CD4-positive, CD25-positive, alpha-beta regulatory T cell (primary cell): ENCODE measurements around the gene GABRE. TPM values are rescaled to one million over a fixed set of nuclear protein-coding genes. Genes with fewer than 3 reads are reported as not detected.
A peak's percentile ranks its signal among the peaks of the same experiment; 100 is the strongest.

ENCODE experiments used
- ATAC-seq, 2 donors: fragments of 150-1000 bp; cut with Tn5 transposase; one replicate each; pipeline ENCODE4 v1.10.0; 2021; ENCODE audit warnings: low read depth in 2 of 2, moderate number of reproducible peaks in 2 of 2, moderate library complexity in 1 of 2
- DNase-seq, 3 donors: peaks; one replicate each; pipeline versions ENCODE4 v3.0.0 to v3.0.0-alpha.2; 2012 to 2022; ENCODE audit warnings: mixed read lengths in 1 of 3
- H3K27ac ChIP-seq: one replicate; pipeline ENCODE4 v1.7.0; 2013; ENCODE audit warnings: mild to moderate bottlenecking, low read length; ENCODE audit not compliant: insufficient read depth, poor library complexity, severe bottlenecking
- H3K27me3 ChIP-seq: one replicate; pipeline ENCODE4 v1.7.0; 2013; ENCODE audit warnings: low read length; ENCODE audit not compliant: control insufficient read depth, insufficient read depth
- H3K36me3 ChIP-seq: one replicate; pipeline ENCODE4 v1.7.0; 2013; ENCODE audit warnings: mild to moderate bottlenecking, low read length, moderate library complexity; ENCODE audit not compliant: control insufficient read depth, insufficient read depth
- H3K4me1 ChIP-seq: 2 replicates; pipeline ENCODE4 v1.7.0; 2013; ENCODE audit warnings: mild to moderate bottlenecking, low read length; ENCODE audit not compliant: insufficient read depth, control insufficient read depth, poor library complexity, severe bottlenecking
- H3K4me3 ChIP-seq: one replicate; pipeline ENCODE4 v1.7.0; 2013; ENCODE audit warnings: low read depth, mild to moderate bottlenecking, low read length, moderate library complexity
- H3K9me3 ChIP-seq, 2 experiments: 1 replicate in 1 of 2; 2 replicates in 1 of 2; pipeline ENCODE4 v1.7.0; 2013; ENCODE audit warnings: low read length in 2 of 2, mild to moderate bottlenecking in 1 of 2, moderate library complexity in 1 of 2; ENCODE audit not compliant: control insufficient read depth in 2 of 2
- H3K27ac Mint-ChIP-seq, 3 donors: one replicate each; pipeline ENCODE4 v1.8.0; 2020 to 2022; ENCODE audit warnings: mild to moderate bottlenecking in 3 of 3, mixed read lengths in 3 of 3, moderate library complexity in 2 of 3
- H3K27me3 Mint-ChIP-seq: one replicate; pipeline ENCODE4 v1.8.0; 2022; ENCODE audit warnings: mild to moderate bottlenecking, mixed read lengths
- H3K36me3 Mint-ChIP-seq: one replicate; pipeline ENCODE4 v1.8.0; 2020; ENCODE audit warnings: mixed read lengths
- H3K4me1 Mint-ChIP-seq, 4 donors: one replicate each; pipeline ENCODE4 v1.8.0; 2020 to 2022; ENCODE audit warnings: mixed read lengths in 4 of 4, mild to moderate bottlenecking in 1 of 4
- H3K4me3 Mint-ChIP-seq, 4 donors: one replicate each; pipeline ENCODE4 v1.8.0; 2020 to 2022; ENCODE audit warnings: mild to moderate bottlenecking in 4 of 4, mixed read lengths in 4 of 4, moderate library complexity in 3 of 4
- H3K9me3 Mint-ChIP-seq, 7 donors: one replicate each; pipeline ENCODE4 v1.8.0; 2020 to 2022; ENCODE audit warnings: mixed read lengths in 7 of 7, mild to moderate bottlenecking in 3 of 7, moderate library complexity in 2 of 7
- polyA plus RNA-seq, 4 donors: library from polyadenylated mRNA; unstranded; fragments of 300-500 nt; fragmentation: Illumina TruSeq; gene quantifications; one replicate each; pipeline ENCODE4 v1.2.3, GENCODE V29; 2021
- total RNA-seq: library from RNA; stranded (reverse); gene quantifications from one replicate; pipeline ENCODE4 v1.2.3, GENCODE V29; 2022

GABRE gene
- total RNA-seq, result not detected
- not detected for polyA plus RNA-seq

GRCh38 chrX:151974336-151975227, at the start of gene GABRE:
TSS of gene GABRE (minus strand) at chrX:151974676. CDS start at chrX:151974625, 51 bp downstream.
- H3K36me3 Mint-ChIP-seq, result no peaks in the 10 kb centered on the region
- peaks cover 0 to 3% (median 0%) of the 10 kb centered on the region in 7 donors for H3K9me3 Mint-ChIP-seq
- Histone ChIP-seq H3K9me3 (no peaks in the 10 kb centered on the region), H3K27me3 (no peaks in the 10 kb centered on the region), H3K4me3 (no peak within 1 kb of the TSS), H3K27ac (no peak within 1 kb of the TSS), H3K36me3 (no peaks in the 10 kb centered on the region), H3K4me1 (no peaks in the 10 kb centered on the region)
- DNase-seq (no peak), ATAC-seq (no peak)
- H3K27me3 Mint-ChIP-seq, result peaks cover 10% of the 10 kb centered on the region
- peak within 1 kb of the TSS in 1 of 4 donors; percentile 50 for H3K4me3 Mint-ChIP-seq
- no peak within 1 kb of the TSS for H3K27ac Mint-ChIP-seq
- H3K4me1 Mint-ChIP-seq, result no peaks in the 10 kb centered on the region

GRCh38 chrX:152020888-152021287, 46.4 kb upstream of the GABRE start:
- no peak overlapping the region for H3K4me3 ChIP-seq
- no peaks in the 10 kb centered on the region for H3K9me3 ChIP-seq
- ATAC-seq, result no peak
- Mint-ChIP-seq H3K27ac (no peak overlapping the region), H3K9me3 (peaks cover 0 to 3% (median 0%) of the 10 kb centered on the region in 7 donors), H3K36me3 (no peaks in the 10 kb centered on the region), H3K4me3 (no peak overlapping the region), H3K27me3 (no peaks in the 10 kb centered on the region), H3K4me1 (no peaks in the 10 kb centered on the region)
- H3K27me3 ChIP-seq, result no peaks in the 10 kb centered on the region
- H3K27ac ChIP-seq, result no peak overlapping the region
- no peaks in the 10 kb centered on the region for H3K36me3 ChIP-seq
- no peaks in the 10 kb centered on the region for H3K4me1 ChIP-seq
- no peak for DNase-seq

GRCh38 chrX:151999813-152000212, 25.3 kb upstream of the GABRE start:
- H3K9me3 Mint-ChIP-seq, result peaks cover 0 to 2% (median 0%) of the 10 kb centered on the region in 7 donors
- DNase-seq (no peak), ATAC-seq (no peak)
- H3K4me1 Mint-ChIP-seq, result no peaks in the 10 kb centered on the region
- H3K27ac Mint-ChIP-seq, result no peak overlapping the region
- no peak overlapping the region for H3K4me3 Mint-ChIP-seq
- no peak overlapping the region for H3K27ac ChIP-seq
- no peaks in the 10 kb centered on the region for H3K4me1 ChIP-seq
- no peak overlapping the region for H3K4me3 ChIP-seq
- no peaks in the 10 kb centered on the region for H3K27me3 ChIP-seq
- no peaks in the 10 kb centered on the region for H3K36me3 ChIP-seq
- H3K27me3 Mint-ChIP-seq, result no peaks in the 10 kb centered on the region
- no peaks in the 10 kb centered on the region for H3K36me3 Mint-ChIP-seq
- H3K9me3 ChIP-seq, result no peaks in the 10 kb centered on the region

- Histone ChIP-seq H3K4me1 (no peaks in the 10 kb centered on the region), H3K27ac (no peak overlapping the region), H3K4me3 (no peak overlapping the region), H3K27me3 (no peaks in the 10 kb centered on the region), H3K9me3 (no peaks in the 10 kb centered on the region), H3K36me3 (no peaks in the 10 kb centered on the region)
- ATAC-seq, result no peak
- no peaks in the 10 kb centered on the region for H3K27me3 Mint-ChIP-seq
- H3K27ac Mint-ChIP-seq, result no peak overlapping the region
- H3K9me3 Mint-ChIP-seq, result peaks cover 0 to 3% (median 0%) of the 10 kb centered on the region in 7 donors
- no peaks in the 10 kb centered on the region for H3K4me1 Mint-ChIP-seq
- no peak overlapping the region for H3K4me3 Mint-ChIP-seq
- no peak for DNase-seq
- no peaks in the 10 kb centered on the region for H3K36me3 Mint-ChIP-seq
Observed at GRCh38 chrX:151997539-151997938, 23.1 kb upstream of the GABRE start.

- peaks cover 0 to 3% (median 0%) of the 10 kb centered on the region in 7 donors for H3K9me3 Mint-ChIP-seq
- Histone ChIP-seq H3K4me1 (no peaks in the 10 kb centered on the region), H3K4me3 (no peak overlapping the region), H3K27me3 (no peaks in the 10 kb centered on the region), H3K27ac (no peak overlapping the region), H3K9me3 (no peaks in the 10 kb centered on the region), H3K36me3 (no peaks in the 10 kb centered on the region)
- H3K4me1 Mint-ChIP-seq, result no peaks in the 10 kb centered on the region
- H3K4me3 Mint-ChIP-seq, result no peak overlapping the region
- no peak overlapping the region for H3K27ac Mint-ChIP-seq
- no peaks in the 10 kb centered on the region for H3K27me3 Mint-ChIP-seq
- no peaks in the 10 kb centered on the region for H3K36me3 Mint-ChIP-seq
- ATAC-seq (no peak), DNase-seq (no peak)
Observed at GRCh38 chrX:151996347-151996746, 21.9 kb upstream of the GABRE start.

- DNase-seq, result no peak
- Mint-ChIP-seq H3K27ac (no peak overlapping the region), H3K36me3 (no peaks in the 10 kb centered on the region)
Observed at GRCh38 chrX:151994476-151994875, 20.0 kb upstream of the GABRE start.

GRCh38 chrX:151988706-151989299, 14.3 kb upstream of the GABRE start:
- no peaks in the 10 kb centered on the region for H3K36me3 ChIP-seq
- no peaks in the 10 kb centered on the region for H3K4me1 ChIP-seq
- no peaks in the 10 kb centered on the region for H3K27me3 ChIP-seq
- H3K9me3 Mint-ChIP-seq, result peaks cover 0 to 5% (median 2%) of the 10 kb centered on the region in 7 donors
- no peaks in the 10 kb centered on the region for H3K9me3 ChIP-seq
- no peak overlapping the region for H3K27ac ChIP-seq
- no peak overlapping the region for H3K4me3 ChIP-seq
- ATAC-seq (no peak), DNase-seq (no peak)
- no peak overlapping the region for H3K27ac Mint-ChIP-seq
- H3K27me3 Mint-ChIP-seq, result no peaks in the 10 kb centered on the region
- H3K36me3 Mint-ChIP-seq, result no peaks in the 10 kb centered on the region
- no peak overlapping the region for H3K4me3 Mint-ChIP-seq
- H3K4me1 Mint-ChIP-seq, result no peaks in the 10 kb centered on the region

More at GRCh38 chrX:151994476-151994875, 20.0 kb upstream of the GABRE start:
- H3K4me3 ChIP-seq, result no peak overlapping the region
- H3K27me3 Mint-ChIP-seq, result no peaks in the 10 kb centered on the region
- no peaks in the 10 kb centered on the region for H3K4me1 ChIP-seq
- H3K27ac ChIP-seq, result no peak overlapping the region
- H3K4me3 Mint-ChIP-seq, result no peak overlapping the region
- no peaks in the 10 kb centered on the region for H3K4me1 Mint-ChIP-seq
- H3K9me3 Mint-ChIP-seq, result peaks cover 0 to 3% (median 0%) of the 10 kb centered on the region in 7 donors
- no peaks in the 10 kb centered on the region for H3K36me3 ChIP-seq
- no peaks in the 10 kb centered on the region for H3K27me3 ChIP-seq
- no peaks in the 10 kb centered on the region for H3K9me3 ChIP-seq
- no peak for ATAC-seq
